GM12864 (cell line): Measurements from ENCODE around the gene NEURL1B.

Experiments
- DNase-seq: peaks from one replicate; pipeline ENCODE4 v3.0.0-alpha.2; 2011; ENCODE audit warnings: low read depth
- H3K4me3 ChIP-seq: 2 replicates; pipeline ENCODE4 v1.5.1; 2011; ENCODE audit warnings: mild to moderate bottlenecking, low read depth, low read length, control low read depth
- CTCF ChIP-seq: IDR thresholded peaks from 2 replicates; pipeline ENCODE4 v1.5.1; 2011; ENCODE audit warnings: low read depth, mild to moderate bottlenecking, moderate library complexity, low read length, control low read depth, inconsistent platforms; ENCODE audit errors: missing control alignments

NEURL1B gene

GRCh38 chr5:172690258-172691075 lies 49.4 kb downstream of the NEURL1B start:
- H3K4me3 ChIP-seq, result no peak overlapping the region
- no peak for DNase-seq
- no peak for TF ChIP-seq CTCF

- no peak for DNase-seq
- no peak overlapping the region for H3K4me3 ChIP-seq
- TF ChIP-seq CTCF, result no peak
Observed at GRCh38 chr5:172691886-172692285, 50.8 kb downstream of the NEURL1B start.

GRCh38 chr5:172692451-172692850 lies 51.4 kb downstream of the NEURL1B start:
- no peak for DNase-seq
- TF ChIP-seq CTCF, result no peak
- no peak overlapping the region for H3K4me3 ChIP-seq

GRCh38 chr5:172692981-172693380 lies 51.9 kb downstream of the NEURL1B start:
- TF ChIP-seq CTCF, result no peak
- no peak overlapping the region for H3K4me3 ChIP-seq
- DNase-seq, result no peak

GRCh38 chr5:172694061-172694460 lies 53.0 kb downstream of the NEURL1B start:
- H3K4me3 ChIP-seq, result no peak overlapping the region
- no peak for DNase-seq
- TF ChIP-seq CTCF, result no peak

GRCh38 chr5:172694541-172694940 lies 53.5 kb downstream of the NEURL1B start:
- no peak for TF ChIP-seq CTCF
- no peak overlapping the region for H3K4me3 ChIP-seq
- no peak for DNase-seq

- DNase-seq, result no peak
- no peak overlapping the region for H3K4me3 ChIP-seq
- TF ChIP-seq CTCF, result no peak
Observed at GRCh38 chr5:172695232-172696054, 54.4 kb downstream of the NEURL1B start.
